Stimulated activated CD8-positive, alpha-beta memory T cell treated with anti-CD3 and anti-CD28 coated beads, Interleukin-4, amount 100 ng/mL, for 24 hours (primary cell): ENCODE data around the gene FNBP1.
"Not testable (repeated sequence)": the region's sequence is repeated elsewhere in the genome, so short reads cannot be mapped to it uniquely, and the experiment has no call there.

Experiments used
- DNase-seq: peaks from one replicate; pipeline ENCODE4 v3.0.0-alpha.2; 2020; ENCODE audit warnings: low read depth

The FNBP1 gene

DNA sequence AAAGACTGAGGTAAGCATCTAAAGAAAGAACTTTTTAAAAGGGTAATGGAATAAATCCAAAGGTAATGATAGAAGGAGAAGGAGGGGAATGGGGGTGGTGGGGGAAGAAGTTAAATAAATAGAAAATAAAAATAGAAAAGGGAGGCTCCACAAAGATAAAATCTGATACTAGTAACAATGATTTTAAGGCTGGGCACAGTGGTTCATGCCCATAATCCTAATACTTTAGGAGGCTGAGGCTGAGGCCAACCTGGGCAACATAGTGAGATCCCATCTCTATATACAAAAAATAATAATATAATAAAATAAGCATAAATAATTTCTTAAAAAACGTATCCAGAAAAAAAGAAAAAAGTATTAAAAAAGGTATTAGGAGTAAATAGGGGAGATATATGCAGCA is 89.3 kb downstream of the FNBP1 start:
- DNase-seq = no peak

DNA sequence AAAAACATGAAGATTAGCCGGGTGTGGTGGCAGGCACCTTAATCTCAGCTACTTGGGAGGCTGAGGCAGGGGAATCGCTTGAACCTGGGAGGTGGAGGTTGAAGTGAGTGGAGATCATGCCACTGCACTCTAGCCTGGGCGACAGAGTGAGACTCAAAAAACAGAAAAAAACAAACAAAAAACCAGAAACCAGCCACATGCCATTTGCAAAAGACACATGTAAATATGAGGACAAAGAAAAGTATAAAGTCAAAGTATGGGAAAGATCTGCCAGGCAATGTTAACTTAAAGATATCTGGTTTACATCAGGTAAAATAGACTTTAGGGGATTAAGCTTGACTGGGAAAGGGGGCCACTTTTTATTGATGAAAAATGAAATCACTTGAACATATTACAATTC is 90.7 kb downstream of the FNBP1 start:
- no peak for DNase-seq

DNA sequence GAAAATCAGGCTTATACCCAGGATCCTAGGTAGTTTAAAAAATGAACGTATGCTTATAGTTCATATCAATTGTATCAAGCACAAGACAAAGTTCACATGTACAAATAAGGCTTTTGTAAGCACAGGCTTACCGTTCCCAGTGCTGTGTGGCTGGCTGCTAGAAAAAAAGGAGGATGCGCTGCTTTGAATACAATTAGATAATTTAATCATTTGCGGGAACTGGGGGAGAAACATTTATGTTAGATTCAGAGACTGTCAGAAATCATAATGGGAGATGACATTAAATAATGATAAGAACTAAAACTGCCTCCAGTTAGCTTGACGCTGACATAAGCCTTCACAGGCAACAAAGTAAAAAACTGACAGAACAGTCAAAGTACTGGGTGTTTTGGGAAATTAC is 93.2 kb downstream of the FNBP1 start:
- no peak for DNase-seq

DNA sequence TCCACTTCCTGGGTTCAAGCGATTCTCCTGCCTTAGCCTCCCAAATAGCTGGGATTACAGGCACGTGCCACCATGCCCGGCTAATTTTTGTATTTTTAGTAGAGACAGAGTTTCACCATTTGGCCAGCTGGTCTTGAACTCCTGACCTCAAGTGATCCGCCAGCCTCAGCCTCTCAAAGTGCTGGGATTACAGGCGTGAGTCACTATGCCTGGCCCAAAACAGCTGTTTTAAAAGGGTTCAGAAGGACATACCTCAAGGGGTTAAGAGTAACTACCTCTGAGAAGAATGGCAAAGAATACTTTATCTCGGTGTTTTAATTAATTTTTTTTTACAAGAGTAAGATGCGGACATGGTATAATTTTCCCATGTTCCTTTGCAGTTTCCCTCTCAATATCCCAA is 94.4 kb downstream of the FNBP1 start:
- DNase-seq = not testable (repeated sequence)

DNA sequence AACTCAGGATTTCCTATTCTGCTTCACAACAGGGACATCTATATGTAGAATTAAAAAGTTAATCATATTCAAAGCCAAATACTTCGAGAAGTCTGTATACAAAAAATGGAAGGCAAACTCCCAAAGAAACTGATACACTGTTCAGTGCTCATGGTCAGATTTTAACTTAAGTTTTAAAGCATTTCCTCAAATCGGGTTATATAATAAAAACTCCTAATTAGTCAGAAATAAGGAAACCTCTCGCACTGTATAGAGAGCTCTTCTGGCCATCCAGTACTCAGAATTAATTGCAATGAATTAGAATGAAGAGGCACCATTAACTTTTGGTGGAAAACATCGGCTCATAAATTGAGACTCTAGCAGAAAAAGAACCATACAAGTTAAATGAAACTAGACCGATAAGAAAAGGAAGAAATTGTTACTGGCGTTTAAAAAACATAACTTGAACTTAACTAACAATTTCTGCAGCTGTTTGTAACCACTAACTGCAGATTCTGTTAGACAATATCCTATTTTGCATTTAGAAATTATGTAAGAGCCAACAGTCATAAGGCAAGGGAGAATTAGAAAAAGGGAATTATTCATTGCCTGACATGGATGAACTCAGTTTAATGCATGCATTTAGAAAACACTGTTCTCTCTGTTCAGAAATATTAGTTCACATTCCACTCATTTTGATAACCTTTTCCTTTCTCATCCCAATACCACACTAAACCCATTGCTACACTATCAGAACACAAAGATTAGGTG is 96.6 kb downstream of the FNBP1 start:
- no peak for DNase-seq

DNA sequence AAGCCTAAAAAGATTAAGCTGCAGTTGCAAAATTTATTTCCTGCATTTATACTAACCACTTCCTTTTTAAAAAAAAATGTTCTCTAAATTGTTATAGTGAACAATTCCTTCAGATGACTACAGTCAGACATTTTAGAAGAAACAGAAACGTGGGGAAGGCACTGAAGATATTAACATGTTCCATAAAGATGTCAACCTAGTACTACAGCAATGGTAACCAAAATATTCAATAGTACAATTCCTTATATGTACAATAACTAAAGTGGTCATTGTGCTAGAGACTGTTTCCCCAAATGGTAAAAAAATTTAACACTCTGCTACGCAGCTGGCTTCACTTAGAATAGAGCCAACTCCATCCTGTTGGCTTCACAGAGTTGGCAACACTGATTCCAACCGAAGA is 97.7 kb downstream of the FNBP1 start:
- no peak for DNase-seq

DNA sequence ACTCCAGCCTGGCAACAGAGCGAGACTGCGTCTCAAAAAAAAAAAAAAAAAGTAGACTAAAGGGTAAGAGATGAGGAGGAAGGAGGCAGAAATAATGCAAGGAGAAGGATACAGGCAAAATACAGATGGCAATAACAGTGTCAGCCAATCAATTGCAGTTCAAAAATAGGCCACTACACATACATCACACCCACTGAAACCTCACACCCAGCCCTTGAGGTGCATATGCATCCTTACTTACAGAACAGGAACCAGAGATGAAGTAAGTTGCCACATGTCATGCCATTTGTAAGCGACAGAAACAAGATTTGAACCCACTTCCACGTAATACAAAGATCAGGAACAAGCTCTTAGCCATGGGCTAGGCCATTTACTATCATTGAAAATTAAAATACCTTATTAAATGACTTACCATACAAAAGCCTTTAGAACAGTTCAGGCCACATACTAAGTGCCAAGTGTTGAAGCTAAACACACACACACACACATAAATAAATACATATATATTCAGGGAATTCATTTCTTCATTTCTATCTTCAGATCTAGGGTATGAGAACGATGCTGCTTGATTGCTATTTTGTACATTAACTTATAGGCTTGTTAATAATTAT is 98.4 kb downstream of the FNBP1 start:
- peak; percentile 24 for DNase-seq

DNA sequence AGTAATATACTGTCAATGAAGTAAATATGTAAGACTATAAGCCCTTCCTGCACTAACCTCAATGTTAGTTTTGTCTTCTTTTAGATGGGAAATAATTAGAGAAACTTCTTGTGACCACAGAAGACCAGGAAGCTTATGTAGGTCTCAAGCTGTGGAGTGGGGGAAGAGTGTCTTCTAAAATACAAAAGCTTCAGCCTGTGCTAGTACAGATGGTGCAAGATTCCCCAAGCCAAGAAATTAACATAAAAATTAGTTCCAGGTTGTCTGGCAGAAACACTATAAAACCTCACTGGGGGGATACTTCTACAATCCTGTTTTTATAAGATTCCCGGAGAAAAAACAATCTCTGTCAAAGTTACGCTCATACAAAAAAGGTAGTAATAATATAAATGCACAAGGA is 103.6 kb downstream of the FNBP1 start:
- DNase-seq = no peak

DNA sequence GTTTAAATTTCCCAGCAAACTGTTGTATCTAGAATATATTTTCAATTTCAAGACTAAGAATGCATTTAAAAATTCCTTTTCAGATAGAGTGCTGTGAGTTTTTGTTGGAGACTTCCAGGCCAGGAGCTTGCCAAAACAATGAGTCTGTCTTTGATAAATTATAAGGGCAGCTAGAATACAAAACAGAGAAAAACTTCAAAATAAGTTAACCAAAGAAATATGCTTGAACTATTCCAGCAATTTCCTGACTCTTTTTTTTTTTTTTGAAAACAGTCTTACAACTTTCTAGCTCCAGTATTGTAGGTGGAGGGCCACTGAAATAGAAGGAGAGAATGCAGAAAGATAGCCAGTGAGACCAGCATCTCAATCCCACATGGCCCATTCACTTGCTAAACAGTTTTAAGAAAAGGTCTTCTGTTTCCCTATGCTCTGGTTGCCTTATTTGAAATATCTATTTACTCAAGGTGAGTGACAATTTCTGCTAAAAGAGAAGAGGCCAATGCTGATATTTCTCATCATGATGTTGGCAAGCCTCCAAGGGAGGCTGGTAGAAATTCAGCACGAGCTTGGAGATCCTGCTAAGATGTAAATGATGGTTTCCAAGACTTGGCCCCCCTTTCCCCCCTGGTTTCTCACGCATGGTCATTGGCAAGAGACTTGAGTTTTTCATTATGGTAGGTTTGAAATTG is 104.6 kb downstream of the FNBP1 start:
- DNase-seq = no peak

DNA sequence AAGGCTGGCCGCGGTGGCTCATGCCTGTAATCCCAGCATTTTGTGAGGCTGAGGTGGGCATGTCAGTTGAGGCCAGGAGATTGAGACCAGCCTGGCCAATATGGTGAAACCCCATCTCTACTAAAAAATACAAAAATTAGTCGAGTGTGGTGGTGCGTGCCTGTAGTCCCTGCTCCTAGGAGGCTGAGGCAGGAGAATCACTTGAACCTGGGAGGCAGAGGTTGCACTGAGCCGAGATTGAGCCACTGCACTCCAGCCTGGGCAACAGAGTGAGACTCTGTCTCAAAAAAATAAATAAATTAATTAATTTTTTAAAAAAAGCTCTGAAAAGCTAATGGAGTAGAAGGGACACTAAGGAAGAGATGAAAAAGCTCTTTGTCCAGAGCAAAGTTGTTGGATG is 105.1 kb downstream of the FNBP1 start:
- not testable (repeated sequence) for DNase-seq

DNA sequence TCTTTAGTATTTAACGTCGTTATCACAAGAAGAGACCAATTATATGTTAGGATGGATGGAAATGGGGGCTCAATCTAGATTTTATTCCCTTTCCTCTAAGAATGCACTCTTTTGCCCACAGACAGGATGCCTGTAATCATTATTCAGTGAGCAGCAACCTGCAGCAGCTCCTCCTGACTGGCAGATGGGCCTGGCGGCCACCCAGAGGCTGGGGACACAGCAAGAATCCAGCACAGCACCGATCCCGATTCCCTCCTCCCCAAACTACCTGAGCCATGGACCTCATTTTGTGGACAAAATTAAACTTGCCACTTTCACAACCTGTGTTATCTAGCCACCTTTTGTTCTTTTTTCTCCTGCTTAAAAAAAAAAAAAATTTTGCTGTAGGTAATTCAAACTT is 106.8 kb downstream of the FNBP1 start:
- no peak for DNase-seq

DNA sequence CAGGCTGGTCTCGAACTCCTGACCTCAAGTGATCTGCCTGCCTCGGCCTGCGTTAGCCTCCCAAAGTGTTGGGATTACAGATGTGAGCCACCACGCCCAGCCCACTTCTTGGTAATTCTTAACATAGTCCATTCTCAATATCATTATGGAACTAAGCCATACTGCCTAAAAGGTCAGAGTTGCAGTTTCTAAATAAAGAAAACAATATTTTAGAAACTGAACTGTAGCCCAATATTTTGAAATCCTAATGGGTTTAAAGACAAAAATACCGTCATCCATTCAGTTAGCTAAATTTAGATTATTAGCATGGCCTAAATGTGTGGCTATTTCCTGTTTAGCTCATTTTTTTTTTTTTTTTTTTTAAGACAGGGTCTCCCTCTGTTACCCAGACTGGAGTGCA is 108.2 kb downstream of the FNBP1 start:
- DNase-seq = no peak

DNA sequence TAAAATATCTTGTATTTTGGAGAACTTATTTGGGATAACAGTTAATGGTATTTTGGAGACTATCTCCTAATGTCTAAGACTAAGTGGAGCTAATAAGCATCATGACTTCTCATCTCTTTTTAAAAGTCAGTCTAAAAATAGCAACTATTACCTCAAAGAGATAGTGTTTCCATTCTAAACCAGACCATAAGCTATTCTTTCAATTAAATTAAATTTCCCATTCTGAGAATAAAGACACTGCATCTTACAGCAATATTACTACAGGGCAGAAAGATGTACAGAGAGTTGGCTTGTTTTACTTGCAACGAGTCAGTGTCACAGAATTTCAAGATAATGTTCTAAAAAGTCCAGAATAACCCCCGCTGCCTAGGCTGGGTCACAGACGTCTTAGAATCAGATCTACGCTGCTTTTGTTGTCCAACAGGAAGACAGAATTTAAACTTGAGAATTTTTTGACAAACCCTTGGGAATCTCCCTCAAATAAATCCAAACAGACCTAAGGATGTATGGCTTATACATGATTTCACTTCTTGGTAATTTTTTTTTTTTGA is 108.9 kb downstream of the FNBP1 start:
- no peak for DNase-seq

DNA sequence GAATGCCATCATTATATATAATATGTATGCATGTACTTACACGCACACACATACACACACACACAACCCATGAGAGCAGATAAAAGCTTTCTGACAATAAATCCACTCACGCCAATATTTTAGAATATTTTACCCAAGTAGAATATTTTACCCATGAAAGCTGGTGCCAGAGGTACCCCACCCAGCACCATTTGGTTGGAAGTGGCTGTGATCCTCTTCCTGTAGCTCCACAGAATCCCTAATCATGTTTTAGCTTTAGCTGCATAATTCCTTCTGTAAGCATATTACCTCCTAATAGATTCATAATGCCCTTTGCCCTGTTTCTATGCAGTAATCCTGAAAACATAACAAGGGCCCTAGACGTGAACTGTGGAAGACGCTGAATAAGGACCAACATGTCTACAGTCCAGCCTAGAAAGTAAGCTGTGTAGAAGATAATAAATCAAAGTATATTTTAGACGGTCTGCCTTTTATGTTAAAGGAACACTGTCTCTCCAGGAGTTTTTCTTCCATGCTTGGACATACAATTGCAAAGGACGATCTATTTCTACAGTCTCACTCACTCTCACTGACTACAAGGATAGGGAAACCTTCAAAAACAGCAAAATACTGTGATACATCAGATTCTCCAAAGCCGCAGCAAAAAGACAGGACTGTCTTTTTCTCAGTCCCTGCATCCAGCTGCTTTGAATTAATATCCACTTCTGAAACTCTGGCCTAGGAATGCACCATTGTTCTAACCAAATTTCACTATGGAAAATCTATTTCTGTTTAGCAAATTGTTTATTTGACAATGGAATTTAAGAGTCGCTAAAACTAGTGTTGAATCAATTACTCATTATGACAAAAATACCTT is 109.6 kb downstream of the FNBP1 start:
- no peak for DNase-seq

DNA sequence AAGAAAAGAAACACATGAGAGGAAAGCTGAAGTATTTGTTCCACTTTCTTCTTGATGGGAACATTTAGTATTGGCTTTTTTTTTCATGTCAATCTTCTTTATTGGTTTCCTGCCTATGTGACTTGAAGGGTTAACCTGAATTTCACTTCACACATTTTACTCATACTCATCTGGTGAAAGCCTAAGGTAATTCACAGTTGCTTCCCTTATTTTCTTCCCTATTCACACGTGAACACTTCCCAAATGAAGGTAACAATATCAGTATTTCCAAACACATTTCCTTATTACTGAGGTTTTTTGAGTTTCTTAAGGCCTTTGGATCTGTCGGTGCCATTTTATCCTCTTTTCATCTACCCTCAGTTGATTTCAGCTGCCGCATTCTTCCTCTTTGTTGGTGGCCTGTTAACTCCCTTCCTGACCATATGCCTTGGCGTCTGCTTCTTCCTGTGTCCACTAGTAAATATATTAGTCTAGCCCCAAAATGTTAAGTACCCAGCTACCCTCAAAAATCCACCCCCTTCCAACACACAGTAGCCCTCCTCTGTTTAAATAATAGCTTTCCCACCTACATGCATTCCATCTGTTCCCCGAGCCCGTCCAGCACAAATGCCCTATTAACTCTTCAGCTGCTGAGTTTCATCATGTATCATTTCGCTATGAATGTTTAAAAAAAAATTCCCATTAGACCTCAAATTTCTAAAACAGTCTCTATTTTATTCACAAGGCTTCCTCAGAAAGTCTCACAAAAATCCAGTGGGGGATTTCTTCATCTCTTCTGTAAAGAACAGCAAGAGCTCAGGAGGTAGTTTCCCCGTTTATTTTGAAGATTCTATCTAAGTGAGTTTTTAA is 110.5 kb downstream of the FNBP1 start:
- DNase-seq = no peak

DNA sequence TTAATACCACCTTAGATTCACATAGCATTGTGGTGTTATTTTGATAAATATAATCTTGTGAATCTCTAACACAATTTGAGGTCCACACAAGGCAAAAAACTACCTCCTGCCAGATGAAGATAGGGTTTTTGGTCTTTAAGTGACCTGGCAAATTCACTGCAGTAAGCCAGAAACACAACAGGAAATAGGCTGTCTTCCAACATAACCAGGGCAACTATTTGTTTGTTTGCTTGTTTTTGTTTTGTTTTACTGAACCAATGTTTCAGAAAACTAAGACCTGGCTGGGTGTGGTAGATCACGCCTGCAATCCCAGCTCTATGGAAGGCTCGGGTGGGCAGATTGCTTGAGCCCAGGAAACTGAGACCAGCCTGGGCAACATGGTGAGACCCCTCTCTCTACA is 112.2 kb downstream of the FNBP1 start:
- no peak for DNase-seq

DNA sequence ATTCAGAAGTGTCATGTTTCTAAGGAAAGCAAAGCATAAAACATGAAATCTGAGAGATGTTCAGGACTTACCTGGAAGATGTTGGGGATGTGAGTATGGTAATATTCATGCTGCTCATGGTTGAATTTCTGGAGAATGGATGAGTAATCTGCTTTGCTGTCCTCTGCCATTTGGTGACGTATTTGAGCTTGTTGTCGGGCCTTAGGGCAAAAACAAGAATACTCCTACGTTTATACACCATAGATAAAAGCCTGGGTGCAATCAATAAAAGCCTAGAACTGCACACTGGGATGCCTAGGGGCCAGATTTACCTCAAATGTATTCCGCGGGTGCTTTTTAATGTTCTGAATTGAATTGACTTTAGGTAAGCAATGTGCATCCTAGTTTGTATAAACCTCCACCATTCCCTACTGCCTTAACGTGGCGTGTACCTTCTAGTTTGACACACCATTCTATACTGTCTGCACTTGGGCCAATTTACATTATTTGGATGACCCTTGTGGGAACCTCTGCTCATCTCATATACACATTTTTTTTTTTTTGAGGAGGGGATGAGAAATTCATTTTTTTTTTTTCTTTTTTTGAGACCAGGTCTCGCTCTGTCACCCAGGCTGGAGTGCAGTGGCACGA is 113.4 kb downstream of the FNBP1 start:
- no peak for DNase-seq

DNA sequence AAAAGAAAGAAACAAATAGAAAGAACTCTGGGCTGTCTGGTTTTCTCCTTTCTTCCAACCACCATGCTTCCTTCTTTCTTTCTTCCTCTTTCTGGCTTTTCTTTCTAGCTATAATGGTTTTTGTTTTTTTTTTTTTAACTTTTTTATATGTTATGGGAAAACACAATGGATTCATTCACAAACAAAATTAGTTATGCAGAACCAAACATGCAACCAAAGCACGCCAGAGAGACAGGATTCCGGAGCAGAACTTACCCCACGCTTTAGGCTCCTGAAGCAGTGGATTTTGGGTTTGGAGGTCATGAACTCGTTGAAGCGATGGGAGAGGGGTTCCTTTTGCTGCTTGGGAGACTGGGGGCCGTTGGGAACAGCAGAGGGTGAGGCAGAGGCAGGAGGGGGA is 119.4 kb downstream of the FNBP1 start:
- no peak for DNase-seq

DNA sequence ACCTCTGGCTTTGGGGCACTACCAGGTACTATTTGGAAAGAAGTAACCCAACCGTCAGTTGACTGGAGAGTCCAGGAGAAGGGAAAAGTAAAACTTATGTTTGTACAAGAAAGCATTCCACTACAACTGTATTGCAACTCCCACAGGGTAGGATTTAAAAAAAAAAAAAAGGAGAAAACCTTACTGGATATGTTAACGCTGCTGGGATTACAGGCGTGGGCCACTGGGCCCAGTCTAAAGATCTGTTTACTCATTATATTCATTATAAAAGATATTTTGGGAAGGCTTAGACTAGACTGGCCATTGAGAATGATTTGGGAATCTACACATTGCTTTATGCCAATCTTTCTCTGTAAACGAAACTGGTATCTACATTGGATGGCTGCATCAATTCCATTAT is 121.1 kb downstream of the FNBP1 start:
- no peak for DNase-seq

DNA sequence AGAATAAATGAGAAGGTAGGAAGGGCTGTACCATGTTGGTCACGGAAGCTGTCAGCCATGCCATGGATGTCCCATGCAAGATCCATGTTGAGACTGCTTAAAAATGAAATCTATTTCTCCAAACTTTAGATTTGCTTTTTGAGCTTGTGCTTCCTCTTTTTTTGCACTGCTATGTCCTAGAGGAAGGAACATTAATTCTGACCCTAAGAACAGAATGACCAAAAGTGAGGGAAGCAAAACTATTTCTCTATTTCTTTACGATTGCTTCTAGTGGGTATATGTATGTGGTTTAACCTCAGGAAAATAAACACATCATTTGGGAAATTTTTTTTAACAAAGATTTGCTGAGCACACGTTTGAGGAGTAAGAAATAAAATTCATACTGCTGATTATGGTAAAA is 123.1 kb downstream of the FNBP1 start:
- DNase-seq = no peak

DNA sequence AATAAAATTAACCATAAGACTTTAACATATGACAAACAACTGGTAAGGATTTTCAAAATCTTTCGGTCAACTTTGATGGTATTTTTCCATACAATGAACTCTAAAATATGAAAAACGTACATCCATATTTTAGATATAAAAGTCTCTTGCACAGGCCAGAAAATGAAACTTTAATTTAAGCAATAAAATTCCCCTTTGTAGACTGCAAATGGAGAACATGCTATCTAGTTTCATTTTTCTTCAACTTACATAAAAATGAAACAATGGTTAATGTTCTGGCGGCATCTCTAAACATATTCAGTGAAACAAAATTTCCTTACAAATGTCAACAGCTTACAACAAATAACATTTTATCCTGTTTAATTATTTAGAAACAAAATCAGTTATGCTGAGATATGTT is 123.7 kb downstream of the FNBP1 start:
- DNase-seq = no peak
